ENCODE data around the gene CYB5RL.

GRCh38 chr1:54160351-54160750 is 39.5 kb downstream of the CYB5RL start:
- TF ChIP-seq CTCF (IDR thresholded peaks at IDR 0.05) (no peak), EP300 (IDR thresholded peaks at IDR 0.05) (no peak), POLR2A (IDR thresholded peaks at IDR 0.05) (no peak), POLR2AphosphoS5 (IDR thresholded peaks at IDR 0.05) (no peak)

All from sigmoid colon (tissue), 4 donors.